ENCODE data around the gene DENND4B. TPM values are rescaled to one million over a fixed set of nuclear protein-coding genes. Genes with fewer than 3 reads are reported as not detected.
A peak's percentile ranks its signal among the peaks of the same experiment; 100 is the strongest.

The DENND4B gene
- total RNA-seq, 1 donor from 2014 or later, result 42.5 TPM

GRCh38 chr1:153880962-153881361 is 65.6 kb downstream of the DENND4B start:
- TF ChIP-seq CTCF (conservative IDR thresholded peaks at IDR 0.05; ENCODE audit: low read depth, low read length), result no peak
- DNase-seq (ENCODE audit: low read depth), result peak; percentile 70
- peak overlapping the region; percentile 11 for H3K4me3 ChIP-seq (ENCODE audit: low read depth, low read length)

GRCh38 chr1:153880024-153880423 is 66.5 kb downstream of the DENND4B start:
- no peak for TF ChIP-seq CTCF (conservative IDR thresholded peaks at IDR 0.05; ENCODE audit: low read depth, low read length)
- no peak overlapping the region for H3K4me3 ChIP-seq (ENCODE audit: low read depth, low read length)
- no peak for DNase-seq (ENCODE audit: low read depth)

Other genes with a start within 250 kb of the DENND4B start
- 23.2 and 30.3 TPM in 2 replicates for gene INTS3, start 218.7 kb downstream of the DENND4B start, total RNA-seq
- 5.1 and 6.5 TPM in 2 replicates for gene SLC27A3, start 171.3 kb downstream of the DENND4B start, total RNA-seq
- 6.8 and 10.3 TPM in 2 replicates for gene GATAD2B, start 23.7 kb downstream of the DENND4B start, total RNA-seq
- 20.2 and 24.6 TPM in 2 replicates for gene CRTC2, start 11.9 kb upstream of the DENND4B start, total RNA-seq
- 107 and 145 TPM in 2 replicates for gene SLC39A1, start 16.8 kb upstream of the DENND4B start, total RNA-seq
- 10.7 and 15.3 TPM in 2 replicates for gene CREB3L4, start 21.2 kb upstream of the DENND4B start, total RNA-seq
- 170 and 314 TPM in 2 replicates for gene JTB, start 31.0 kb upstream of the DENND4B start, total RNA-seq
- 30.5 and 41.9 TPM in 2 replicates for gene RAB13, start 39.6 kb upstream of the DENND4B start, total RNA-seq
- gene RPS27, start 44.0 kb upstream of the DENND4B start, total RNA-seq, result 1,876 and 2,488 TPM in 2 replicates
- not detected in 2 replicates for gene NUP210L, start 208.4 kb upstream of the DENND4B start, total RNA-seq
- gene TPM3, start 245.4 kb upstream of the DENND4B start, total RNA-seq, result 569 and 700 TPM in 2 replicates

Measured in epithelial cell of proximal tubule (primary cell).